Duodenal mucosa (tissue), 2 donors: ENCODE measurements around the gene LMAN2.
"Not testable (repeated sequence)": the region's sequence is repeated elsewhere in the genome, so short reads cannot be mapped to it uniquely, and the experiment has no call there.

Experiments used
- H3K27ac ChIP-seq: one replicate; pipeline ENCODE4 v1.7.0; 2013; ENCODE audit warnings: low read depth, low read length
- H3K27me3 ChIP-seq, 2 donors: one replicate each; pipeline ENCODE4 v1.7.0; 2013; ENCODE audit warnings: low read length in 2 of 2, control low read depth in 1 of 2; ENCODE audit not compliant: insufficient read depth in 2 of 2, control insufficient read depth in 1 of 2
- H3K36me3 ChIP-seq, 2 donors: one replicate each; pipeline ENCODE4 v1.7.0; 2013; ENCODE audit warnings: low read length in 2 of 2, control low read depth in 1 of 2; ENCODE audit not compliant: insufficient read depth in 2 of 2, control insufficient read depth in 1 of 2
- H3K4me1 ChIP-seq, 2 donors: one replicate each; pipeline ENCODE4 v1.7.0; 2013; ENCODE audit warnings: low read length in 2 of 2, control low read depth in 1 of 2; ENCODE audit not compliant: insufficient read depth in 2 of 2, control insufficient read depth in 1 of 2
- H3K4me3 ChIP-seq, 2 donors: one replicate each; pipeline ENCODE4 v1.7.0; 2013; ENCODE audit warnings: low read length in 2 of 2, low read depth in 1 of 2
- H3K9ac ChIP-seq, 2 donors: one replicate each; pipeline ENCODE4 v1.7.0; 2013; ENCODE audit warnings: low read length in 2 of 2, low read depth in 1 of 2
- H3K9me3 ChIP-seq, 2 donors: one replicate each; pipeline ENCODE4 v1.7.0; 2013; ENCODE audit warnings: low read length in 2 of 2, control low read depth in 1 of 2; ENCODE audit not compliant: control insufficient read depth in 1 of 2

LMAN2 gene

GRCh38 chr5:177380805-177381126, 29.3 kb upstream of the LMAN2 start:
- H3K4me3 ChIP-seq, result no peak overlapping the region
- no peaks in the 10 kb centered on the region for H3K36me3 ChIP-seq
- H3K27me3 ChIP-seq, result peaks cover 5% of the 10 kb centered on the region in 2 donors
- no peak overlapping the region for H3K27ac ChIP-seq
- H3K9ac ChIP-seq, result no peak overlapping the region
- no peaks in the 10 kb centered on the region for H3K4me1 ChIP-seq
- H3K9me3 ChIP-seq, result no peaks in the 10 kb centered on the region

- no peaks in the 10 kb centered on the region for H3K4me1 ChIP-seq
- no peak overlapping the region for H3K4me3 ChIP-seq
- H3K27me3 ChIP-seq, result peaks cover 0 to 5% of the 10 kb centered on the region in 2 donors
- H3K27ac ChIP-seq, result no peak overlapping the region
- no peak overlapping the region for H3K9ac ChIP-seq
- H3K36me3 ChIP-seq, result no peaks in the 10 kb centered on the region
- no peaks in the 10 kb centered on the region for H3K9me3 ChIP-seq
These were observed 27.7 kb upstream of the LMAN2 start for GRCh38 chr5:177378884-177379883.

DNA sequence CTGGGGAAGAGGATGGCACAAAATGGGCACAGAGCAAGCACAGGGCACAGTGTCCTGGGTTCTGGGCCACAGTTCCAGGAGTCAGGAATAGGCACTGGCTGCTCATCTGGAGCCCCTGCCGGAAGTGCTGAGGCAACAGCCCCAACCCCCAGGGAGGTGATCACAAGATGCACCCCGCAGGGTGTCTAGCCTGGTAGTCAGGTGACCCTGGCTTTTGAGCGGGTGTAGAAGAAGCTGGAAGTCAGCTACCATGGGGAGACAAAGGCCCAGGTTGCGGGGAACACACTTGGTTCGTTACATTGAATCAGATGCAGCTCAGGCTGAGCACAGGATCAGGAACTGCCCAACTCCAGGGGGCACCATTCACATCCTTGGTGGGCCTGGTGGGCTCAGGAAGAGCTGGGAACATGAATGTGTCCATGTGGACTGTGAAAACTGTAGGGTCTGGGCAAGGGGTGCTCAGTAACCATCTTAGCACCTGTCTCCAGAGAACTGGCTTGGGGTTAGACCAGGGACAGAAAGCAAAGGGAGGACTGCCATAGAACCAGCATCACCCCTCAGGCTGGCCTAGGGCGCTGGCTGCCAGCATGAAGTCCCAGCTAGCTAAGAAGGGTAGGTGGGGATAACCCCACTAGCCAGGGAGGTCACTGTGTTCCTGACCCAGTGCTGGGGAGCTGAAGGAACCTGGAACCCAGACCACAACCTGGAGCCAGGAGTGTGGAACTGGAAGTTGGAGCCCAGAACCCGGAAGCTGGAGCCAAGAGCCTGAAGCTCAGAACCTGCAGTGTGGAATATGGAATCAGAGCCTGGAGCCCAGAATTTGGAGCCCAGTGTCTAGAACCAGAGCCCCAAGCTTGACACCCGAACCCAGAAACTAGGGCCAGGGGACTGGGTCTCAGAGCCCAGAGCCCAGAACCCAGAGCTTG, 26.6 kb upstream of the LMAN2 start:
- H3K4me3 ChIP-seq, result no peak overlapping the region
- peak overlapping the region; percentile 6 for H3K27ac ChIP-seq

DNA sequence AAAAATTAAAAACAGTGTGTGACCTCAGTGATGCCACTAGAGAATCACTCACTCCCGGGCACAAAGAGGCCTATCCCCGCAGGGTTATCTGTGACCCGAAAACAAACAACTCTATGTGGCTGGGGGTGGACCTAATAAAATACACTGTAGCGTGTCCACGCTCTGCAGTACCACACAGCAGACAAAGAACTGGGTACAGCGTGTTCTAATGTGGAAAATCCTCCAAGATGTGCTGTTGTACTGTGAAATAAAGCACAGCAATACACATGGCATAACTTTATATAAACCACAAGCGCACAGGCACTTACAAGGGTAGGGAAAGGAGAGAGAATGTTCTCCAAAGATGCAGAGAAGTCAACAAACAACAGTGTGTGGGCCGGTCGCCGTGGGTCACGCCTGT, 24.6 kb upstream of the LMAN2 start:
- peaks cover 12 to 13% of the 10 kb centered on the region in 2 donors for H3K4me1 ChIP-seq
- H3K36me3 ChIP-seq, result peaks cover 0 to 4% of the 10 kb centered on the region in 2 donors
- no peaks in the 10 kb centered on the region for H3K27me3 ChIP-seq
- H3K9ac ChIP-seq, result no peak overlapping the region
- H3K27ac ChIP-seq, result no peak overlapping the region
- H3K9me3 ChIP-seq, result no peaks in the 10 kb centered on the region
- H3K4me3 ChIP-seq, result no peak overlapping the region

More for the DNA sequence above, 26.6 kb upstream of the LMAN2 start:
- Histone ChIP-seq H3K9me3 (no peaks in the 10 kb centered on the region), H3K4me1 (no peaks in the 10 kb centered on the region), H3K36me3 (peaks cover 0 to under 1% of the 10 kb centered on the region in 2 donors), H3K9ac (no peak overlapping the region), H3K27me3 (peaks cover 0 to 3% of the 10 kb centered on the region in 2 donors)

- not testable (repeated sequence) for H3K36me3 ChIP-seq, H3K27me3 ChIP-seq, H3K27ac ChIP-seq, H3K9me3 ChIP-seq, H3K4me3 ChIP-seq, H3K9ac ChIP-seq
- peaks cover 13 to 14% of the 10 kb centered on the region in 2 donors for H3K4me1 ChIP-seq
These were observed 24.0 kb upstream of the LMAN2 start for GRCh38 chr5:177375516-177375915.

- Histone ChIP-seq H3K36me3 (peaks cover 0 to 4% of the 10 kb centered on the region in 2 donors), H3K4me3 (no peak overlapping the region), H3K27me3 (no peaks in the 10 kb centered on the region), H3K4me1 (peaks cover 26 to 27% of the 10 kb centered on the region in 2 donors), H3K9me3 (no peaks in the 10 kb centered on the region), H3K27ac (no peak overlapping the region), H3K9ac (no peak overlapping the region)
These were observed 22.7 kb upstream of the LMAN2 start for GRCh38 chr5:177374211-177374610.

- Histone ChIP-seq H3K36me3 (peaks cover 0 to 4% of the 10 kb centered on the region in 2 donors), H3K9me3 (no peaks in the 10 kb centered on the region), H3K9ac (no peak overlapping the region), H3K27me3 (no peaks in the 10 kb centered on the region), H3K4me3 (no peak overlapping the region), H3K27ac (no peak overlapping the region), H3K4me1 (peaks cover 30 to 31% of the 10 kb centered on the region in 2 donors)
These were observed 22.3 kb upstream of the LMAN2 start for GRCh38 chr5:177373806-177374205.

DNA sequence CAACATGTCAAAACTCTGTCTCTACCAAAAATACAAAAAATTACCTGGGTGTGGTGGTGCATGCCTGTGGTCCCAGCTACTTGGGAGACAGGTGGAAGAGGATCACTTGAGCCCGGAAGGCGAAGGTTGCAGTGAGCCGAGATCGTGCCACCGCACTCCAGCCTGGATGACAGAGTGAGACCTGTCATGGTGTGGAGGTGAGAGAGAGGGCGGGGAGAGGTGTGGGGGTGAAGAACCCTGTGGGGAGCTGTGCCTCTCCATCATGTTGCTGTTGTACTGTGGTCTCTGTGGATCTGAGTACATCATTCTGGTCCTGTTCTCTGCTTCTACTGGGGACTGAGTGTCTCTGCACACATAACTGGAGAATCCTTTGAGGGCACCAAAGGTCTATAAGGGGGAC, 21.4 kb upstream of the LMAN2 start:
- Histone ChIP-seq H3K27me3 (no peaks in the 10 kb centered on the region), H3K9ac (no peak overlapping the region), H3K4me1 (peaks cover 38 to 39% of the 10 kb centered on the region in 2 donors), H3K4me3 (no peak overlapping the region), H3K9me3 (no peaks in the 10 kb centered on the region), H3K27ac (no peak overlapping the region), H3K36me3 (peaks cover 0 to 11% of the 10 kb centered on the region in 2 donors)

DNA sequence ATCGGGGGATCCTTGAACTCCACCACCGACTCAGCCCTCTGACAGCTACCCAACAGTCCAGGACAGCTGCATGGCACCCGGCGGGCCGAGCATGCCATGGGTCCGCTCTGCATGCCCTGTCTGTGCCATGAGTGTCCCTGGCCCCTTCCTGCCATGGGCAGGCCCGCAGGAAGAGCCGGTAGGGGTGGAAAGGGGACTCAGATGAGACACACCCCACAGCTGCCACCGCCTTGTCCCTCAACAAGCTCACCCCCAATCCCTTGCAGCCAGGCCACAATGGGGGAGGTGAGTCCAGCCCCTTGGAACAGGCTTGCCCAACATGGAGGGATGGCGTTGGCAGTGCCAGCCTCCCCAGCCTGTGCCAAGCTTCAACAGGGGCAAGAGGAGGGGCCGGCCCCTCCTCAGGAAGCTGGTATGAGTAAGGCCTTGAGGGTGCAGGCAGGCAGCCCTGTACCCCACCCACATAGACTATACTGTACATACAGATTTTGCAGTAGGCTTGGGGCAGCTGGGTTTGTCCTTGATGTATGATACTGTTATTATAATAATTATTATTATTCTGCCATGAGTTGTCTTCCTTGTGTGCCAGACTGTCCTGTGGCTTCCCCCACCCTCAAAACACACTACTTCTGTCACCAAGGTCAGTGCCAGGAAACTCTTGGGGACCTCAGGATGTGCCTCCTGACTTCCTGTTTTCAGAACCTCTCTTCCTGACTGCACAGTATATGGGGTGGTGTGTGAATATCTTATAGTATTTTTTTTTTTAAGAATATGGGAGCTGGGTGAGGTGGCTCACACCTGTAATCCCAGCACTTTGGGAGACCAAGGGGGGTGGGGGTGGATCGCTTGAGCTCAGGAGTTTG, 20.8 kb upstream of the LMAN2 start:
- peaks cover 0 to 11% of the 10 kb centered on the region in 2 donors for H3K36me3 ChIP-seq
- no peak overlapping the region for H3K4me3 ChIP-seq
- H3K9ac ChIP-seq, result no peak overlapping the region

More for the DNA sequence above, 20.8 kb upstream of the LMAN2 start:
- Histone ChIP-seq H3K27ac (no peak overlapping the region), H3K4me1 (peaks cover 38 to 45% of the 10 kb centered on the region in 2 donors), H3K9me3 (no peaks in the 10 kb centered on the region), H3K27me3 (no peaks in the 10 kb centered on the region)
